ENCODE results near the gene AUTS2. TPM values are rescaled to one million over a fixed set of nuclear protein-coding genes. Genes with fewer than 3 reads are reported as not detected.

The AUTS2 gene
- polyA plus RNA-seq, 1 donor from 2014 or later, result 97.3 TPM

GRCh38 chr7:69764681-69765080 lies 166.4 kb downstream of the AUTS2 start:
- Histone ChIP-seq H3F3A (ENCODE audit: insufficient read depth, low read length, poor library complexity, severe bottlenecking) (no peaks in the 10 kb centered on the region), H3K4me3 (ENCODE audit: low read length) (no peak overlapping the region), H3K27ac (ENCODE audit: low read length) (no peak overlapping the region), H3K9me2 (ENCODE audit: insufficient read depth, low read length) (no peaks in the 10 kb centered on the region), H3K9me3 (ENCODE audit: low read length) (no peaks in the 10 kb centered on the region), H3K79me2 (replicated peaks; ENCODE audit: insufficient read depth, low read length) (peaks cover 42% of the 10 kb centered on the region), H3K4me2 (ENCODE audit: low read length) (no peak overlapping the region), H3K27me3 (ENCODE audit: insufficient read depth, low read depth, low read length) (no peaks in the 10 kb centered on the region), H3K9ac (ENCODE audit: low read length) (no peak overlapping the region), H3K36me3 (ENCODE audit: insufficient read depth, low read length) (no peaks in the 10 kb centered on the region), H4K20me1 (ENCODE audit: insufficient read depth) (no peaks in the 10 kb centered on the region), H2AFZ (ENCODE audit: low read depth, low read length) (no peak overlapping the region)
- no peak for TF ChIP-seq POLR2AphosphoS5 (IDR thresholded peaks at IDR 0.05)
- TF ChIP-seq MXI1 (conservative IDR thresholded peaks at IDR 0.05; ENCODE audit: poor library complexity, severe bottlenecking), result no peak
- TF ChIP-seq EZH2 (IDR thresholded peaks at IDR 0.05; ENCODE audit: borderline replicate concordance, insufficient read depth, low read length, poor library complexity, severe bottlenecking), result no peak
- no peak for TF ChIP-seq RAD21 (conservative IDR thresholded peaks at IDR 0.05)
- TF ChIP-seq TAF1 (IDR thresholded peaks at IDR 0.05; ENCODE audit: low read depth), result no peak
- TF ChIP-seq EP300 (conservative IDR thresholded peaks at IDR 0.05; ENCODE audit: poor library complexity, severe bottlenecking), result no peak
- no peak for TF ChIP-seq CTCF (IDR thresholded peaks at IDR 0.05; ENCODE audit: poor library complexity, severe bottlenecking)
- no peak for TF ChIP-seq REST (IDR thresholded peaks at IDR 0.05; ENCODE audit: borderline replicate concordance)

- no peak for TF ChIP-seq MXI1 (conservative IDR thresholded peaks at IDR 0.05; ENCODE audit: poor library complexity, severe bottlenecking)
- no peak for TF ChIP-seq REST (IDR thresholded peaks at IDR 0.05; ENCODE audit: borderline replicate concordance)
- TF ChIP-seq RAD21 (conservative IDR thresholded peaks at IDR 0.05), result no peak
- TF ChIP-seq POLR2AphosphoS5 (IDR thresholded peaks at IDR 0.05), result no peak
- TF ChIP-seq CTCF (IDR thresholded peaks at IDR 0.05; ENCODE audit: poor library complexity, severe bottlenecking), result no peak
- TF ChIP-seq TAF1 (IDR thresholded peaks at IDR 0.05; ENCODE audit: low read depth), result no peak
- no peak for TF ChIP-seq EZH2 (IDR thresholded peaks at IDR 0.05; ENCODE audit: borderline replicate concordance, insufficient read depth, low read length, poor library complexity, severe bottlenecking)
- TF ChIP-seq SMC3 (conservative IDR thresholded peaks at IDR 0.05; ENCODE audit: poor library complexity), result no peak
- no peak for TF ChIP-seq EP300 (conservative IDR thresholded peaks at IDR 0.05; ENCODE audit: poor library complexity, severe bottlenecking)
- no peak overlapping the region for H3K27ac ChIP-seq (ENCODE audit: low read length)
These were observed 167.6 kb downstream of the AUTS2 start for GRCh38 chr7:69765879-69766278.

More at GRCh38 chr7:69765879-69766278, 167.6 kb downstream of the AUTS2 start:
- Histone ChIP-seq H2AFZ (ENCODE audit: low read depth, low read length) (no peak overlapping the region), H3K27me3 (ENCODE audit: insufficient read depth, low read depth, low read length) (no peaks in the 10 kb centered on the region), H3K9me2 (ENCODE audit: insufficient read depth, low read length) (no peaks in the 10 kb centered on the region), H3K79me2 (replicated peaks; ENCODE audit: insufficient read depth, low read length) (peaks cover 42% of the 10 kb centered on the region), H3K4me3 (ENCODE audit: low read length) (no peak overlapping the region), H3K4me2 (ENCODE audit: low read length) (no peak overlapping the region), H3K9me3 (ENCODE audit: low read length) (no peaks in the 10 kb centered on the region), H3F3A (ENCODE audit: insufficient read depth, low read length, poor library complexity, severe bottlenecking) (no peaks in the 10 kb centered on the region), H3K36me3 (ENCODE audit: insufficient read depth, low read length) (no peaks in the 10 kb centered on the region), H4K20me1 (ENCODE audit: insufficient read depth) (peaks cover 2% of the 10 kb centered on the region), H3K9ac (ENCODE audit: low read length) (no peak overlapping the region)
